Naive thymus-derived CD4-positive, alpha-beta T cell (primary cell): Measurements from ENCODE around the gene GALNT2. TPM values are rescaled to one million over a fixed set of nuclear protein-coding genes. Genes with fewer than 3 reads are reported as not detected.
A peak's percentile ranks its signal among the peaks of the same experiment; 100 is the strongest.

Experiments
- ATAC-seq: fragments of 150-1000 bp; cut with Tn5 transposase; 2 replicates; pipeline ENCODE4 v1.10.0; 2021; ENCODE audit warnings: mild to moderate bottlenecking, moderate library complexity
- CTCF ChIA-PET: fragments of 350-600 bp; sonication (Branson Sonifier 250); formaldehyde crosslinking; loops from one replicate; lab custom pipeline; 2021; ENCODE audit warnings: antibody characterized with exemption; lab: Charles Lee
- POLR2A ChIA-PET: fragments of 350-600 bp; sonication (Branson Sonifier 250); formaldehyde crosslinking; loops from one replicate; lab custom pipeline; 2021; ENCODE audit warnings: antibody characterized with exemption, inconsistent platforms; lab: Charles Lee
- DNase-seq, 9 donors: peaks; one replicate each; pipeline versions ENCODE4 v3.0.0 to v3.0.0-alpha.2; 2020 to 2022; ENCODE audit warnings: mixed read lengths in 1 of 9
- H3K27ac ChIP-seq: one replicate; pipeline ENCODE4 v1.7.0; 2013; ENCODE audit warnings: mild to moderate bottlenecking, low read depth, low read length, moderate library complexity
- H3K27me3 ChIP-seq, 2 donors: one replicate each; pipeline ENCODE4 v1.7.0; 2013; ENCODE audit warnings: low read length in 2 of 2, mild to moderate bottlenecking in 2 of 2, moderate library complexity in 2 of 2; ENCODE audit not compliant: control insufficient read depth in 2 of 2, insufficient read depth in 2 of 2
- H3K36me3 ChIP-seq, 3 experiments: 1 replicate in 2 of 3; 2 replicates in 1 of 3; pipeline ENCODE4 v1.7.0; 2013; ENCODE audit warnings: low read length in 3 of 3, mild to moderate bottlenecking in 3 of 3, moderate library complexity in 1 of 3; ENCODE audit not compliant: insufficient read depth in 3 of 3, control insufficient read depth in 2 of 3
- H3K4me1 ChIP-seq, 2 donors: one replicate each; pipeline ENCODE4 v1.7.0; 2013; ENCODE audit warnings: low read length in 2 of 2, mild to moderate bottlenecking in 2 of 2, moderate library complexity in 1 of 2; ENCODE audit not compliant: control insufficient read depth in 2 of 2, insufficient read depth in 2 of 2
- H3K4me3 ChIP-seq: 2 replicates; pipeline ENCODE4 v1.7.0; 2013; ENCODE audit warnings: mild to moderate bottlenecking, low read length
- H3K9me3 ChIP-seq, 3 experiments: 1 replicate in 2 of 3; 2 replicates in 1 of 3; pipeline ENCODE4 v1.7.0; 2013; ENCODE audit warnings: low read length in 3 of 3; ENCODE audit not compliant: control insufficient read depth in 2 of 3
- H3K27ac Mint-ChIP-seq, 9 donors: one replicate each; pipeline ENCODE4 v1.8.0; 2020 to 2022; ENCODE audit warnings: mixed read lengths in 9 of 9, mild to moderate bottlenecking in 8 of 9, moderate library complexity in 5 of 9, inconsistent platforms in 2 of 9
- H3K27me3 Mint-ChIP-seq, 5 donors: one replicate each; pipeline ENCODE4 v1.8.0; 2021 to 2022; ENCODE audit warnings: mixed read lengths in 5 of 5, mild to moderate bottlenecking in 1 of 5
- H3K36me3 Mint-ChIP-seq, 5 donors: one replicate each; pipeline ENCODE4 v1.8.0; 2020 to 2022; ENCODE audit warnings: mixed read lengths in 5 of 5, mild to moderate bottlenecking in 3 of 5, inconsistent platforms in 1 of 5
- H3K4me1 Mint-ChIP-seq, 7 donors: one replicate each; pipeline ENCODE4 v1.8.0; 2020 to 2022; ENCODE audit warnings: mixed read lengths in 7 of 7, mild to moderate bottlenecking in 3 of 7, inconsistent platforms in 1 of 7
- H3K4me3 Mint-ChIP-seq, 10 donors: one replicate each; pipeline ENCODE4 v1.8.0; 2020 to 2022; ENCODE audit warnings: mild to moderate bottlenecking in 10 of 10, mixed read lengths in 10 of 10, moderate library complexity in 6 of 10, inconsistent platforms in 2 of 10
- H3K9me3 Mint-ChIP-seq, 11 donors: one replicate each; pipeline ENCODE4 v1.8.0; 2020 to 2022; ENCODE audit warnings: mixed read lengths in 11 of 11, mild to moderate bottlenecking in 4 of 11, inconsistent platforms in 1 of 11, moderate library complexity in 1 of 11
- intact Hi-C, 2 donors: fragments of 100-400 bp; cut with micrococcal nuclease; formaldehyde crosslinking; loops; one replicate each; pipeline ENCODE4 v1.15.1; 2023
- polyA plus RNA-seq, 2 donors: library from polyadenylated mRNA; unstranded; fragments of 300-500 nt; fragmentation: Illumina TruSeq; gene quantifications; one replicate each; pipeline ENCODE4 v1.2.3, GENCODE V29; 2021
- total RNA-seq, 6 experiments: library from RNA in 5 of 6; stranded (reverse) in 5 of 6; gene quantifications; 1 replicate in 5 of 6; 2 replicates in 1 of 6; pipeline ENCODE4 v1.2.3 and lab custom pipeline; 2021 to 2026

Gene GALNT2
- total and polyA plus RNA-seq, 7 experiments from 2014 or later: 12.0 to 32.7 (median 23.3) TPM

GRCh38 chr1:230163205-230163604 is 96.2 kb downstream of the GALNT2 start:
- peaks cover 0 to 2% (median 0%) of the 10 kb centered on the region in 11 donors for H3K9me3 Mint-ChIP-seq
- ATAC-seq: no peak
- no peaks in the 10 kb centered on the region for H3K36me3 ChIP-seq
- H3K27ac ChIP-seq: no peak overlapping the region
- no peaks in the 10 kb centered on the region for H3K9me3 ChIP-seq
- H3K36me3 Mint-ChIP-seq: peaks cover 0 to 3% (median 0%) of the 10 kb centered on the region in 5 donors
- no peaks in the 10 kb centered on the region for H3K27me3 ChIP-seq
- H3K4me1 ChIP-seq: no peaks in the 10 kb centered on the region
- no peaks in the 10 kb centered on the region for H3K27me3 Mint-ChIP-seq
- no peak for DNase-seq
- no peak overlapping the region for H3K4me3 ChIP-seq
- ChIA-PET POLR2A (no interaction called here), CTCF (interaction anchor here (0.8 to 2.7 kb wide), 2 partner anchors 496 to 501 kb away, joined by 3 to 7 read pairs; no protein-coding TSS in a partner anchor)
- intact Hi-C loops: loop anchor here (10.0 kb wide), 3 partner anchors 178 to 308 kb away; no protein-coding TSS in a partner anchor
- no peak overlapping the region for H3K4me3 Mint-ChIP-seq
- peak overlapping the region in 1 of 9 donors; percentile 27 for H3K27ac Mint-ChIP-seq
- H3K4me1 Mint-ChIP-seq: peaks cover 12 to 27% (median 22%) of the 10 kb centered on the region in 7 donors

- intact Hi-C loops: loop anchor here (10.0 kb wide), 3 partner anchors 179 to 309 kb away; no protein-coding TSS in a partner anchor
- H3K4me3 Mint-ChIP-seq: no peak overlapping the region
- H3K9me3 Mint-ChIP-seq: peaks cover 0 to 2% (median 0%) of the 10 kb centered on the region in 11 donors
- Histone ChIP-seq H3K27me3 (no peaks in the 10 kb centered on the region), H3K9me3 (no peaks in the 10 kb centered on the region), H3K4me1 (no peaks in the 10 kb centered on the region), H3K4me3 (no peak overlapping the region), H3K36me3 (no peaks in the 10 kb centered on the region), H3K27ac (no peak overlapping the region)
- no peak overlapping the region for H3K27ac Mint-ChIP-seq
- peaks cover 14 to 28% (median 22%) of the 10 kb centered on the region in 7 donors for H3K4me1 Mint-ChIP-seq
- ChIA-PET POLR2A (no interaction called here), CTCF (interaction anchor here (0.8 to 2.7 kb wide), 2 partner anchors 497 to 502 kb away, joined by 3 to 7 read pairs; no protein-coding TSS in a partner anchor)
- ATAC-seq (no peak), DNase-seq (peak in 1 of 9 donors; percentile 14)
- H3K36me3 Mint-ChIP-seq: peaks cover 0 to 3% (median 0%) of the 10 kb centered on the region in 5 donors
- no peaks in the 10 kb centered on the region for H3K27me3 Mint-ChIP-seq
These were observed 96.7 kb downstream of the GALNT2 start for GRCh38 chr1:230163719-230164118.

GRCh38 chr1:230165536-230165935 is 98.5 kb downstream of the GALNT2 start:
- DNase-seq: no peak
- Histone ChIP-seq H3K36me3 (no peaks in the 10 kb centered on the region), H3K27ac (no peak overlapping the region), H3K27me3 (no peaks in the 10 kb centered on the region), H3K4me1 (no peaks in the 10 kb centered on the region), H3K4me3 (no peak overlapping the region), H3K9me3 (no peaks in the 10 kb centered on the region)
- H3K27ac Mint-ChIP-seq: no peak overlapping the region
- H3K9me3 Mint-ChIP-seq: peaks cover 0 to 2% (median 0%) of the 10 kb centered on the region in 11 donors
- H3K4me3 Mint-ChIP-seq: no peak overlapping the region
- H3K27me3 Mint-ChIP-seq: no peaks in the 10 kb centered on the region
- CTCF ChIA-PET: interaction anchor here (1.8 to 3.4 kb wide), 2 partner anchors 13 to 503 kb away, joined by 5 to 40 read pairs; no protein-coding TSS in a partner anchor
- intact Hi-C loops: loop anchor here (5.0 to 10.0 kb wide), 5 partner anchors 98 to 311 kb away; partner anchors contain the start of gene GALNT2 (in 2 of the 2)
- peaks cover 19 to 33% (median 31%) of the 10 kb centered on the region in 7 donors for H3K4me1 Mint-ChIP-seq
- ATAC-seq: no peak
- no peaks in the 10 kb centered on the region for H3K36me3 Mint-ChIP-seq
- POLR2A ChIA-PET: no interaction called here

- H3K36me3 Mint-ChIP-seq: no peaks in the 10 kb centered on the region
- no peaks in the 10 kb centered on the region for H3K27me3 Mint-ChIP-seq
- intact Hi-C loops: loop anchor here (1.0 to 10.0 kb wide), 9 partner anchors 58 to 505 kb away; partner anchors contain the start of gene GALNT2 (in 2 of the 2)
- Histone ChIP-seq H3K27ac (no peak overlapping the region), H3K4me3 (no peak overlapping the region), H3K4me1 (no peaks in the 10 kb centered on the region), H3K9me3 (no peaks in the 10 kb centered on the region), H3K36me3 (no peaks in the 10 kb centered on the region), H3K27me3 (no peaks in the 10 kb centered on the region)
- ChIA-PET CTCF (interaction anchor here (0.6 to 3.4 kb wide), 8 partner anchors 10 to 1674 kb away, joined by 3 to 40 read pairs (median 3); no protein-coding TSS in a partner anchor), POLR2A (no interaction called here)
- ATAC-seq: no peak
- no peak overlapping the region for H3K4me3 Mint-ChIP-seq
- no peak for DNase-seq
- H3K9me3 Mint-ChIP-seq: peaks cover 0 to 2% (median 0%) of the 10 kb centered on the region in 11 donors
- no peak overlapping the region for H3K27ac Mint-ChIP-seq
- peaks cover 22 to 36% (median 31%) of the 10 kb centered on the region in 7 donors for H3K4me1 Mint-ChIP-seq
These were observed 99.5 kb downstream of the GALNT2 start for GRCh38 chr1:230166366-230167132.

- CTCF ChIA-PET: interaction anchor here (0.6 to 3.4 kb wide), 6 partner anchors 11 to 1500 kb away, joined by 3 to 40 read pairs (median 3); no protein-coding TSS in a partner anchor
- H3K27ac Mint-ChIP-seq: peak overlapping the region in 1 of 9 donors; percentile 48
- H3K4me3 Mint-ChIP-seq: peak overlapping the region in 2 of 10 donors; percentile 7 to 36
These were observed 100.4 kb downstream of the GALNT2 start for GRCh38 chr1:230167419-230167852.

GRCh38 chr1:230169454-230170152 is 102.6 kb downstream of the GALNT2 start:
- Mint-ChIP-seq H3K27me3 (no peaks in the 10 kb centered on the region), H3K4me3 (peak overlapping the region in 9 of 10 donors; percentile 9 to 76 (median 51)), H3K9me3 (peaks cover 0 to 2% (median 0%) of the 10 kb centered on the region in 11 donors), H3K36me3 (peaks cover 0 to 5% (median 0%) of the 10 kb centered on the region in 5 donors), H3K27ac (peak overlapping the region in 4 of 9 donors; percentile 12 to 66 (median 36)), H3K4me1 (peaks cover 24 to 50% (median 43%) of the 10 kb centered on the region in 7 donors)
- ChIA-PET CTCF (interaction anchor here (1.3 kb wide), 1 partner anchor 508 kb away, joined by 6 read pairs; no protein-coding TSS in a partner anchor), POLR2A (no interaction called here)
- no peaks in the 10 kb centered on the region for H3K27me3 ChIP-seq
- ATAC-seq (peak; percentile 37), DNase-seq (no peak)
- peak overlapping the region; percentile 4 for H3K4me3 ChIP-seq
- no peak overlapping the region for H3K27ac ChIP-seq
- H3K4me1 ChIP-seq: no peaks in the 10 kb centered on the region
- H3K9me3 ChIP-seq: no peaks in the 10 kb centered on the region
- H3K36me3 ChIP-seq: no peaks in the 10 kb centered on the region
- intact Hi-C loops: loop anchor here (5.0 to 10.0 kb wide), 5 partner anchors 102 to 315 kb away; partner anchors contain the start of gene GALNT2 (in 2 of the 2)

More at GRCh38 chr1:230167419-230167852, 100.4 kb downstream of the GALNT2 start:
- peaks cover 23 to 34% (median 31%) of the 10 kb centered on the region in 7 donors for H3K4me1 Mint-ChIP-seq
- DNase-seq: peak in 8 of 9 donors; percentile 21 to 50 (median 33)
- Histone ChIP-seq H3K27ac (no peak overlapping the region), H3K36me3 (no peaks in the 10 kb centered on the region), H3K9me3 (no peaks in the 10 kb centered on the region), H3K4me3 (no peak overlapping the region), H3K27me3 (no peaks in the 10 kb centered on the region), H3K4me1 (no peaks in the 10 kb centered on the region)
- no peaks in the 10 kb centered on the region for H3K36me3 Mint-ChIP-seq
- peaks cover 0 to 2% (median 0%) of the 10 kb centered on the region in 11 donors for H3K9me3 Mint-ChIP-seq
- H3K27me3 Mint-ChIP-seq: no peaks in the 10 kb centered on the region
- POLR2A ChIA-PET: no interaction called here
- peak; percentile 77 for ATAC-seq
- intact Hi-C loops: loop anchor here (1.0 to 10.0 kb wide), 9 partner anchors 59 to 506 kb away; partner anchors contain the start of gene GALNT2 (in 2 of the 2)
